Duodenal mucosa (tissue), 2 donors: ENCODE measurements around the gene LYPD4.

ENCODE experiments used
- H3K27ac ChIP-seq: one replicate; pipeline ENCODE4 v1.7.0; 2013; ENCODE audit warnings: low read depth, low read length
- H3K27me3 ChIP-seq, 2 donors: one replicate each; pipeline ENCODE4 v1.7.0; 2013; ENCODE audit warnings: low read length in 2 of 2, control low read depth in 1 of 2; ENCODE audit not compliant: insufficient read depth in 2 of 2, control insufficient read depth in 1 of 2
- H3K36me3 ChIP-seq, 2 donors: one replicate each; pipeline ENCODE4 v1.7.0; 2013; ENCODE audit warnings: low read length in 2 of 2, control low read depth in 1 of 2; ENCODE audit not compliant: insufficient read depth in 2 of 2, control insufficient read depth in 1 of 2
- H3K4me1 ChIP-seq, 2 donors: one replicate each; pipeline ENCODE4 v1.7.0; 2013; ENCODE audit warnings: low read length in 2 of 2, control low read depth in 1 of 2; ENCODE audit not compliant: insufficient read depth in 2 of 2, control insufficient read depth in 1 of 2
- H3K4me3 ChIP-seq, 2 donors: one replicate each; pipeline ENCODE4 v1.7.0; 2013; ENCODE audit warnings: low read length in 2 of 2, low read depth in 1 of 2
- H3K9ac ChIP-seq, 2 donors: one replicate each; pipeline ENCODE4 v1.7.0; 2013; ENCODE audit warnings: low read length in 2 of 2, low read depth in 1 of 2
- H3K9me3 ChIP-seq, 2 donors: one replicate each; pipeline ENCODE4 v1.7.0; 2013; ENCODE audit warnings: low read length in 2 of 2, control low read depth in 1 of 2; ENCODE audit not compliant: control insufficient read depth in 1 of 2

Gene LYPD4

GRCh38 chr19:41872775-41873647, 28.5 kb upstream of the LYPD4 start:
- H3K9ac ChIP-seq = no peak overlapping the region
- H3K27me3 ChIP-seq = no peaks in the 10 kb centered on the region
- H3K4me3 ChIP-seq = no peak overlapping the region
- no peaks in the 10 kb centered on the region for H3K9me3 ChIP-seq
- peaks cover 42 to 66% of the 10 kb centered on the region in 2 donors for H3K4me1 ChIP-seq
- no peak overlapping the region for H3K27ac ChIP-seq
- H3K36me3 ChIP-seq = peaks cover 11 to 33% of the 10 kb centered on the region in 2 donors

GRCh38 chr19:41872384-41872774, 27.9 kb upstream of the LYPD4 start:
- peaks cover 11 to 33% of the 10 kb centered on the region in 2 donors for H3K36me3 ChIP-seq
- H3K9ac ChIP-seq = no peak overlapping the region
- no peak overlapping the region for H3K4me3 ChIP-seq
- peaks cover 47 to 66% of the 10 kb centered on the region in 2 donors for H3K4me1 ChIP-seq
- no peak overlapping the region for H3K27ac ChIP-seq
- H3K9me3 ChIP-seq = no peaks in the 10 kb centered on the region
- H3K27me3 ChIP-seq = no peaks in the 10 kb centered on the region

GRCh38 chr19:41871573-41872383, 27.3 kb upstream of the LYPD4 start:
- H3K36me3 ChIP-seq = peaks cover 11 to 33% of the 10 kb centered on the region in 2 donors
- H3K9ac ChIP-seq = no peak overlapping the region
- H3K4me3 ChIP-seq = no peak overlapping the region
- no peaks in the 10 kb centered on the region for H3K9me3 ChIP-seq
- H3K4me1 ChIP-seq = peaks cover 41 to 65% of the 10 kb centered on the region in 2 donors
- H3K27ac ChIP-seq = no peak overlapping the region
- H3K27me3 ChIP-seq = no peaks in the 10 kb centered on the region

- H3K4me3 ChIP-seq = no peak overlapping the region
- no peaks in the 10 kb centered on the region for H3K27me3 ChIP-seq
- peaks cover 46 to 68% of the 10 kb centered on the region in 2 donors for H3K4me1 ChIP-seq
- H3K9me3 ChIP-seq = no peaks in the 10 kb centered on the region
- no peak overlapping the region for H3K9ac ChIP-seq
- H3K36me3 ChIP-seq = peaks cover 16 to 37% of the 10 kb centered on the region in 2 donors
- H3K27ac ChIP-seq = peak overlapping the region; percentile 15
Observed at GRCh38 chr19:41870401-41870873, 26.0 kb upstream of the LYPD4 start.

- Histone ChIP-seq H3K27me3 (no peaks in the 10 kb centered on the region), H3K27ac (no peak overlapping the region), H3K36me3 (peaks cover 23 to 47% of the 10 kb centered on the region in 2 donors), H3K4me3 (no peak overlapping the region), H3K4me1 (peaks cover 55 to 77% of the 10 kb centered on the region in 2 donors), H3K9me3 (no peaks in the 10 kb centered on the region), H3K9ac (no peak overlapping the region)
Observed at GRCh38 chr19:41869374-41869955, 25.0 kb upstream of the LYPD4 start.

GRCh38 chr19:41868989-41869300, 24.5 kb upstream of the LYPD4 start:
- peaks cover 28 to 52% of the 10 kb centered on the region in 2 donors for H3K36me3 ChIP-seq
- H3K27ac ChIP-seq = no peak overlapping the region
- H3K27me3 ChIP-seq = no peaks in the 10 kb centered on the region

GRCh38 chr19:41868120-41868988, 23.9 kb upstream of the LYPD4 start:
- Histone ChIP-seq H3K27ac (peak overlapping the region; percentile 41), H3K36me3 (peaks cover 30 to 56% of the 10 kb centered on the region in 2 donors), H3K9ac (peak overlapping the region; percentile 29 to 45), H3K9me3 (no peaks in the 10 kb centered on the region), H3K4me1 (peaks cover 61 to 84% of the 10 kb centered on the region in 2 donors), H3K4me3 (peak overlapping the region; percentile 16 to 33), H3K27me3 (no peaks in the 10 kb centered on the region)

More at GRCh38 chr19:41868989-41869300, 24.5 kb upstream of the LYPD4 start:
- H3K9ac ChIP-seq = peak overlapping the region in 1 of 2 donors; percentile 15
- H3K4me3 ChIP-seq = no peak overlapping the region
- H3K4me1 ChIP-seq = peaks cover 60 to 82% of the 10 kb centered on the region in 2 donors
- no peaks in the 10 kb centered on the region for H3K9me3 ChIP-seq

- H3K4me3 ChIP-seq = no peak overlapping the region
- H3K4me1 ChIP-seq = peaks cover 77 to 85% of the 10 kb centered on the region in 2 donors
- H3K9me3 ChIP-seq = no peaks in the 10 kb centered on the region
- no peak overlapping the region for H3K27ac ChIP-seq
- H3K9ac ChIP-seq = no peak overlapping the region
- no peaks in the 10 kb centered on the region for H3K27me3 ChIP-seq
- H3K36me3 ChIP-seq = peaks cover 51 to 64% of the 10 kb centered on the region in 2 donors
Observed at GRCh38 chr19:41866284-41866683, 21.8 kb upstream of the LYPD4 start.

- Histone ChIP-seq H3K27ac (no peak overlapping the region), H3K36me3 (peaks cover 45 to 58% of the 10 kb centered on the region in 2 donors), H3K4me3 (no peak overlapping the region), H3K9me3 (no peaks in the 10 kb centered on the region), H3K4me1 (peaks cover 68 to 79% of the 10 kb centered on the region in 2 donors), H3K9ac (no peak overlapping the region), H3K27me3 (no peaks in the 10 kb centered on the region)
Observed at GRCh38 chr19:41864374-41864773, 19.9 kb upstream of the LYPD4 start.
